ENCODE data around the gene PTK6. TPM values are rescaled to one million over a fixed set of nuclear protein-coding genes. Genes with fewer than 3 reads are reported as not detected.

PTK6 gene
- total and polyA plus RNA-seq, 2 of the 13 experiments (the other 11 are each of a cell fraction or from before 2014, with no cell fraction given), result 0.08 TPM; not detected in 1

DNA sequence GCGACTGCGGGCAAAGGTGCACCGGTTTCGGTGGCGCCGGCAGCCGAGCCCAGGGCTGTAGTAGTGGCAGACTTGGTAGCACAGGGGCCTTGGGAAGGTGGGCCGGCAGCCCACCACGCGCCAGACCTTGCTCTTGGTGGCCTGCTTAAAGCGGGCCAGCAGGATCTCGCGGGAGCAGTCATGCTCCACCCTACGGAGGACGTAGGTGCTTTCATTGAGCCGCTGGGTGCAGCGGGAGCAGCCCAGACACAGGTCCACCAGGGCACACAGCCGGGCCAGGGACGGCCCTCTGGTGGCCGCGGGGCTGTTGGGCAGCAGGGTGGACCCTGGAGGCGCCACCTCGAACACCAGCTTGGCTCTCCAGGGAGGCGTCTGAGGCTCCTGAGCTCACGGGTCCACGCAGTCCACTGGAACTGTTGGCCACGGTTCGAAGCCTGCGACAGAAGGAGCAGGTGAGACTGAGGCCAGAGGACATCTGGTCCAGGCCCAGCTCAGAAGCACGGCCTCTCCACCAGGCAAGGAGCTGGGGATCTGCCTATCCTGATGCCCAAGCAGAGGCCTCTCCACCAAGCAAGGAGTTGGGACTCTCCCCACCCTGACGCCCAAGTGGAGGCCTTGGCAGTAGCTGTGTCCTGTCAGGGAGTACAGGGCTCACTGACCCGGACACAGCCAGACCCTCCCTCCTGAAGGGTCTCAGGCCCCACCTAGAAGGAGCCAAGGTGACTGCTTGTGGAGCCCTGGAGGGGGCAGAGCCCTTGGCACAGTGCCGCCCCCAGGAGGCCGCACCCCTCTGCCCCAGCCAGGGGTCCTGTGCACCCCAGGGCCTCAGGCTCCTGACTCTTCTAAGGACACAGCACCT lies 35.8 kb upstream of the PTK6 start (continued):
- TF ChIP-seq, protein P1, sequence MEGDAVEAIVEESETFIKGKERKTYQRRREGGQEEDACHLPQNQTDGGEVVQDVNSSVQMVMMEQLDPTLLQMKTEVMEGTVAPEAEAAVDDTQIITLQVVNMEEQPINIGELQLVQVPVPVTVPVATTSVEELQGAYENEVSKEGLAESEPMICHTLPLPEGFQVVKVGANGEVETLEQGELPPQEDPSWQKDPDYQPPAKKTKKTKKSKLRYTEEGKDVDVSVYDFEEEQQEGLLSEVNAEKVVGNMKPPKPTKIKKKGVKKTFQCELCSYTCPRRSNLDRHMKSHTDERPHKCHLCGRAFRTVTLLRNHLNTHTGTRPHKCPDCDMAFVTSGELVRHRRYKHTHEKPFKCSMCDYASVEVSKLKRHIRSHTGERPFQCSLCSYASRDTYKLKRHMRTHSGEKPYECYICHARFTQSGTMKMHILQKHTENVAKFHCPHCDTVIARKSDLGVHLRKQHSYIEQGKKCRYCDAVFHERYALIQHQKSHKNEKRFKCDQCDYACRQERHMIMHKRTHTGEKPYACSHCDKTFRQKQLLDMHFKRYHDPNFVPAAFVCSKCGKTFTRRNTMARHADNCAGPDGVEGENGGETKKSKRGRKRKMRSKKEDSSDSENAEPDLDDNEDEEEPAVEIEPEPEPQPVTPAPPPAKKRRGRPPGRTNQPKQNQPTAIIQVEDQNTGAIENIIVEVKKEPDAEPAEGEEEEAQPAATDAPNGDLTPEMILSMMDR (CRISPR knock-in tag; IDR thresholded peaks at IDR 0.05), result peak; percentile 82
- TF ChIP-seq NAIF1 (CRISPR knock-in tag; IDR thresholded peaks at IDR 0.05; ENCODE audit: borderline replicate concordance) (no peak), HNRNPL (IDR thresholded peaks at IDR 0.05; ENCODE audit: low read depth, low read length) (peak; percentile 96), TRIM24 (CRISPR knock-in tag; IDR thresholded peaks at IDR 0.05) (0 out of 2 replicates have a peak, but pooled peaks have one; percentile 23), GATAD2A (CRISPR knock-in tag; IDR thresholded peaks at IDR 0.05) (peak; percentile 49; the same call in 1 of the 2 replicates), MEIS1 (CRISPR knock-in tag; IDR thresholded peaks at IDR 0.05; ENCODE audit: borderline replicate concordance) (0 out of 2 replicates have a peak, but pooled peaks have one; percentile 33), ZNF768 (CRISPR knock-in tag; IDR thresholded peaks at IDR 0.05) (peak; percentile 48; the same call in 1 of the 2 replicates), ZNF607 (CRISPR knock-in tag; IDR thresholded peaks at IDR 0.05; ENCODE audit: borderline replicate concordance) (no peak), ZNF329 (CRISPR knock-in tag; IDR thresholded peaks at IDR 0.05; ENCODE audit: low read depth) (no peak)
- TF ChIP-seq, protein P2, sequence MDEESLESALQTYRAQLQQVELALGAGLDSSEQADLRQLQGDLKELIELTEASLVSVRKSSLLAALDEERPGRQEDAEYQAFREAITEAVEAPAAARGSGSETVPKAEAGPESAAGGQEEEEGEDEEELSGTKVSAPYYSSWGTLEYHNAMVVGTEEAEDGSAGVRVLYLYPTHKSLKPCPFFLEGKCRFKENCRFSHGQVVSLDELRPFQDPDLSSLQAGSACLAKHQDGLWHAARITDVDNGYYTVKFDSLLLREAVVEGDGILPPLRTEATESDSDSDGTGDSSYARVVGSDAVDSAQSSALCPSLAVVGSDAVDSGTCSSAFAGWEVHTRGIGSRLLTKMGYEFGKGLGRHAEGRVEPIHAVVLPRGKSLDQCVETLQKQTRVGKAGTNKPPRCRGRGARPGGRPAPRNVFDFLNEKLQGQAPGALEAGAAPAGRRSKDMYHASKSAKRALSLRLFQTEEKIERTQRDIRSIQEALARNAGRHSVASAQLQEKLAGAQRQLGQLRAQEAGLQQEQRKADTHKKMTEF (CRISPR knock-in tag; IDR thresholded peaks at IDR 0.05), result peak; percentile 47; the same call in 1 of the 2 replicates
- TF ChIP-seq, protein P3, sequence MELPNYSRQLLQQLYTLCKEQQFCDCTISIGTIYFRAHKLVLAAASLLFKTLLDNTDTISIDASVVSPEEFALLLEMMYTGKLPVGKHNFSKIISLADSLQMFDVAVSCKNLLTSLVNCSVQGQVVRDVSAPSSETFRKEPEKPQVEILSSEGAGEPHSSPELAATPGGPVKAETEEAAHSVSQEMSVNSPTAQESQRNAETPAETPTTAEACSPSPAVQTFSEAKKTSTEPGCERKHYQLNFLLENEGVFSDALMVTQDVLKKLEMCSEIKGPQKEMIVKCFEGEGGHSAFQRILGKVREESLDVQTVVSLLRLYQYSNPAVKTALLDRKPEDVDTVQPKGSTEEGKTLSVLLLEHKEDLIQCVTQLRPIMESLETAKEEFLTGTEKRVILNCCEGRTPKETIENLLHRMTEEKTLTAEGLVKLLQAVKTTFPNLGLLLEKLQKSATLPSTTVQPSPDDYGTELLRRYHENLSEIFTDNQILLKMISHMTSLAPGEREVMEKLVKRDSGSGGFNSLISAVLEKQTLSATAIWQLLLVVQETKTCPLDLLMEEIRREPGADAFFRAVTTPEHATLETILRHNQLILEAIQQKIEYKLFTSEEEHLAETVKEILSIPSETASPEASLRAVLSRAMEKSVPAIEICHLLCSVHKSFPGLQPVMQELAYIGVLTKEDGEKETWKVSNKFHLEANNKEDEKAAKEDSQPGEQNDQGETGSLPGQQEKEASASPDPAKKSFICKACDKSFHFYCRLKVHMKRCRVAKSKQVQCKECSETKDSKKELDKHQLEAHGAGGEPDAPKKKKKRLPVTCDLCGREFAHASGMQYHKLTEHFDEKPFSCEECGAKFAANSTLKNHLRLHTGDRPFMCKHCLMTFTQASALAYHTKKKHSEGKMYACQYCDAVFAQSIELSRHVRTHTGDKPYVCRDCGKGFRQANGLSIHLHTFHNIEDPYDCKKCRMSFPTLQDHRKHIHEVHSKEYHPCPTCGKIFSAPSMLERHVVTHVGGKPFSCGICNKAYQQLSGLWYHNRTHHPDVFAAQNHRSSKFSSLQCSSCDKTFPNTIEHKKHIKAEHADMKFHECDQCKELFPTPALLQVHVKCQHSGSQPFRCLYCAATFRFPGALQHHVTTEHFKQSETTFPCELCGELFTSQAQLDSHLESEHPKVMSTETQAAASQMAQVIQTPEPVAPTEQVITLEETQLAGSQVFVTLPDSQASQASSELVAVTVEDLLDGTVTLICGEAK (IDR thresholded peaks at IDR 0.05), result no peak
- TF ChIP-seq, protein P3 (CRISPR knock-in tag; IDR thresholded peaks at IDR 0.05), result peak; percentile 40; the same call in 1 of the 2 replicates

Data from HepG2 (cell line).